ENCODE results near the gene OR10T2.

Gene OR10T2

DNA sequence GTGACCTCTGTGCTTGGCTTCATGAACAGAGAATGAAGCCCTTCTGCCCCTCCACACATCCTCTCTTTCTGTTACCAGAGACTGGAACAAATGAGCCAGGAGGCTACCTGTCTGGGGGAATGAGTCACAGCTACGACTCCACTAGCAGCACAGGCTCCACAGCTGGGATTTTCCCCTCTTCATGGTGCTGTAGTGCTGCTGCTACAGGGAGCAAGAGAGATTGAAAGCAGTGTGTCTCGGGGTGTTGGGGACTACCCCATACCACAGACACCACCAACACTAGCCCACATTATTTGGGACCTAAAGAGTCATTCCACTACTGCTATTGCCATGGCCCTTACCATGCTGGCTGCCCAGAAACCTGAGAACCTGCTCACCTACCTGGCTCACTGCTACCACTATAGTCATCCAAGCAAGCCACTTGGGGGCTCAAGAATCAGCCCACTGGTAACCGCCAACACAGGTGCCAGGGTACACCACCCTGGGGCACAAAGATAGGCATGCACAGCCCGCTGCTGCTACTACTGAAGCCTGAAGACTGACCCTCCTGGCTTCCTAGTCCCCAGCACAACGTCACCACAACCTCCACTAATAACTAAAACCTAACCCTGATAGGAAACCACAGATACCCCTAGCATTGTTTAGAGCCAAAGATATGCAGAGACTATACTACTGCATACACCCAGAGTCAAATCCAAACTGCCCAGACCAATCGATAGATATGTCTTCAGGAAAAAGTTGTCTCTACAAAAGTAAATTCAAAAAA is 27.9 kb downstream of the OR10T2 start:
- no peak for DNase-seq (ENCODE audit: low read depth, low spot score)
- TF ChIP-seq POLR2AphosphoS5 (IDR thresholded peaks at IDR 0.05; ENCODE audit: borderline replicate concordance, low read depth, low read length) (no peak), FOXP2 (optimal IDR thresholded peaks at IDR 0.05; ENCODE audit: control extremely low read depth, extremely low read length, insufficient read depth) (no peak), EZH2 (IDR thresholded peaks at IDR 0.05) (no peak)

DNA sequence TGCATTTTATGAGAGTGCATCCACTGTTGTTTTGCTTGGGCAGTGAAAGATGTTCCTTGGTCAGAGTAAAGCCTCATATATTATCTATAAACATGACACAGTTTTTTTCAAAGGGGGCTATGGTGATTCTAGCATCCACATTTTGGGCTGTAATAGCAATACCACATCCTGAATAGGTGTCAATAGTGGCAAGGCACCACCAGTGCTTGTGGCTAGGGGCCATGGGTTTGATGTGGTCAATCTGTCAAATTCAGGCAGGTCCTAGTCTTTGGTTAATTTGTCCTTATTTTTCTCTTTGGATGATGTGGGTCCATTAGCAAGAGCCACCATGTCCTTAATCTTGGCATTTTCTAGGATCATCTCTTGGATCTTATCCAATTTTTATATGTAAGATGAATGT is 32.5 kb downstream of the OR10T2 start:
- no peaks in the 10 kb centered on the region for H3K36me3 ChIP-seq (ENCODE audit: insufficient read depth, low read length)
- no peak for DNase-seq (ENCODE audit: low read depth, low spot score)
- no peaks in the 10 kb centered on the region for H3K9me3 ChIP-seq (ENCODE audit: low read depth, low read length)
- H3K4me3 ChIP-seq: no peak overlapping the region
- TF ChIP-seq FOXP2 (optimal IDR thresholded peaks at IDR 0.05; ENCODE audit: control extremely low read depth, extremely low read length, insufficient read depth): no peak
- no peak for TF ChIP-seq POLR2AphosphoS5 (IDR thresholded peaks at IDR 0.05; ENCODE audit: borderline replicate concordance, low read depth, low read length)
- no peak for TF ChIP-seq EZH2 (IDR thresholded peaks at IDR 0.05)
- no peak overlapping the region for H3K9ac ChIP-seq (ENCODE audit: insufficient read length)
- no peak overlapping the region for H3K27ac ChIP-seq

More for the DNA sequence above, 27.9 kb downstream of the OR10T2 start:
- Histone ChIP-seq H3K9me3 (ENCODE audit: low read depth, low read length) (no peaks in the 10 kb centered on the region), H3K9ac (ENCODE audit: insufficient read length) (no peak overlapping the region), H3K36me3 (ENCODE audit: insufficient read depth, low read length) (no peaks in the 10 kb centered on the region), H3K4me3 (no peak overlapping the region), H3K27ac (no peak overlapping the region)

DNA sequence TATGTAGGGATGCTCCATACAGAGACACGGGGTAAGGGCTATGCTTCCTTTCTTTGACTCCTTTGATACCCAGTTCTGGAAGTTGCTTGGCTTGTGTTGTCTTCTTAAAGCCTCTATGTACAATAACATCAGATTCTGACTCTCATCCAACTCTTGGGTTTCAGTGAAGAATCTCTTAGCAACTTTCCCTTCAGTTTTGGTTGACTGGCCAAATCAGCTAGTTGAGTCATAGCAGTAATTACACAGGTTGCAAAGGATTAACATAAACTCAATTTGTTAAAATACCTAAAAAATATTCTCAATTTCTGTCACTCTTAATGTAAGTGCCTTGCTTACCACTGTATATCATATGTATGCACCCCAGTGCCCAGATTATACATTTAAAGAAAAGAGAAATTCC is 36.3 kb downstream of the OR10T2 start:
- H3K9me3 ChIP-seq (ENCODE audit: low read depth, low read length): no peaks in the 10 kb centered on the region

DNA sequence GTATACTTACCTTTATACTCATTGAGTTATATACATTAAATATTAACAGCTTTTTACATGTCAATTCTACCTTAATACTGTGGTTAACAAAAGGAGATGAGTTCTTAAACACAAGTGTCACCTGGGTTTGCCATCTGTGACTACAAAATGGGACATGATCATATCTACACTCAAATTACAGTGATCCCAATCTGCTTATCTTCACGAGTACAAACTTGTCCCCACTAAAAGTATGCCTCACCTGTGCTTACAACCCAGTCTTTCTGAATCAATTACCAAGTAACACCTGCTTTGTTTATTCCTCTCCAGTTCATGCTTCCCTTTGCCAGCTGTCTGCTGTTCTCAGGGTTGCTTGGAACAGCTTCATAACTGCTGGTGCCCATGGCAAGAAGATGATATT is 36.8 kb downstream of the OR10T2 start:
- Histone ChIP-seq H3K36me3 (ENCODE audit: insufficient read depth, low read length) (no peaks in the 10 kb centered on the region), H3K9ac (ENCODE audit: insufficient read length) (no peak overlapping the region), H3K4me3 (no peak overlapping the region), H3K27ac (no peak overlapping the region), H3K9me3 (ENCODE audit: low read depth, low read length) (no peaks in the 10 kb centered on the region)
- no peak for DNase-seq (ENCODE audit: low read depth, low spot score)
- TF ChIP-seq POLR2AphosphoS5 (IDR thresholded peaks at IDR 0.05; ENCODE audit: borderline replicate concordance, low read depth, low read length) (no peak), FOXP2 (optimal IDR thresholded peaks at IDR 0.05; ENCODE audit: control extremely low read depth, extremely low read length, insufficient read depth) (no peak), EZH2 (IDR thresholded peaks at IDR 0.05) (no peak)

More for the DNA sequence above, 36.3 kb downstream of the OR10T2 start:
- no peak overlapping the region for H3K4me3 ChIP-seq
- no peak for DNase-seq (ENCODE audit: low read depth, low spot score)
- H3K9ac ChIP-seq (ENCODE audit: insufficient read length): no peak overlapping the region
- H3K36me3 ChIP-seq (ENCODE audit: insufficient read depth, low read length): no peaks in the 10 kb centered on the region
- TF ChIP-seq POLR2AphosphoS5 (IDR thresholded peaks at IDR 0.05; ENCODE audit: borderline replicate concordance, low read depth, low read length): no peak
- no peak for TF ChIP-seq FOXP2 (optimal IDR thresholded peaks at IDR 0.05; ENCODE audit: control extremely low read depth, extremely low read length, insufficient read depth)
- TF ChIP-seq EZH2 (IDR thresholded peaks at IDR 0.05): no peak
- H3K27ac ChIP-seq: no peak overlapping the region

DNA sequence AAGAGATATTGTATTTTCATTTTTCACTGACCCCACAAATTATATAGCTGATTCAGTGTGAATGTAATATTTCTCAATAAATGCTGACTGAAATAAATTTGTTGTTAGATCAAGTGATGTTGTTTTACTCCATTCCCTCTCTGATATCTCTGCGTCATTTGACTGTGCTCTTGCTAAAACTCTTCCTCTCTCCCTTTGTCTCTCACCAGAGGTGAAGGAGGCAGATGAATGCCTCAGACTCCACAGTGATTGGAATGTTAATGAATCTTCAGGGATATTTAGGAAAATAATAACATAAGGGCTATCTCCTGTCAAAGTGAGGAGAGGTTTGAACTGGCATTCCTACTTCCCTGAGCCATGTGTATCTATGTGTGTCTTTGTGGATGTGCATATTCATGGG is 41.8 kb downstream of the OR10T2 start:
- Histone ChIP-seq H3K27ac (no peak overlapping the region), H3K9me3 (ENCODE audit: low read depth, low read length) (no peaks in the 10 kb centered on the region), H3K9ac (ENCODE audit: insufficient read length) (no peak overlapping the region), H3K4me3 (no peak overlapping the region), H3K36me3 (ENCODE audit: insufficient read depth, low read length) (no peaks in the 10 kb centered on the region)
- no peak for DNase-seq (ENCODE audit: low read depth, low spot score)
- TF ChIP-seq EZH2 (IDR thresholded peaks at IDR 0.05) (no peak), FOXP2 (optimal IDR thresholded peaks at IDR 0.05; ENCODE audit: control extremely low read depth, extremely low read length, insufficient read depth) (no peak), POLR2AphosphoS5 (IDR thresholded peaks at IDR 0.05; ENCODE audit: borderline replicate concordance, low read depth, low read length) (no peak)

DNA sequence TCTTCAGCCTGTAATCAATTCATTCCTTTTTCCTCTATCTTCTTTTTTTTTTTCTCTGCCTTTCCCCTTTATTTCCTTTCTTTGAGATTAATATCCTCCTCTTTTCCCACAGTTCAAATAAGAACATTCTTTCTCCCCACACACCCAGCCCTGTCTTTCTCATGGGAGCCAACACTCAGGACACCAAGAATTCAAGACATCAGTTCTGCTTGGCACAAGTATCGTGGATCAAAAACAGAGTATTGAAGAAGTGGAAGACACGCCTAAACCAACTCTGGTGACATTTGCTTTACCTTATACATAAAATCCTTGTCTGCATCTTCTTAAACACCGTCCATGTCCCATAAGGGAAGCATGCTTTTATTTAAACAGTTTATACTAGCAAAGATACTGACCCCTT is 42.6 kb downstream of the OR10T2 start:
- Histone ChIP-seq H3K27ac (no peak overlapping the region), H3K36me3 (ENCODE audit: insufficient read depth, low read length) (no peaks in the 10 kb centered on the region), H3K9ac (ENCODE audit: insufficient read length) (no peak overlapping the region), H3K4me3 (no peak overlapping the region), H3K9me3 (ENCODE audit: low read depth, low read length) (no peaks in the 10 kb centered on the region)
- TF ChIP-seq POLR2AphosphoS5 (IDR thresholded peaks at IDR 0.05; ENCODE audit: borderline replicate concordance, low read depth, low read length) (no peak), FOXP2 (optimal IDR thresholded peaks at IDR 0.05; ENCODE audit: control extremely low read depth, extremely low read length, insufficient read depth) (no peak), EZH2 (IDR thresholded peaks at IDR 0.05) (no peak)
- no peak for DNase-seq (ENCODE audit: low read depth, low spot score)

DNA sequence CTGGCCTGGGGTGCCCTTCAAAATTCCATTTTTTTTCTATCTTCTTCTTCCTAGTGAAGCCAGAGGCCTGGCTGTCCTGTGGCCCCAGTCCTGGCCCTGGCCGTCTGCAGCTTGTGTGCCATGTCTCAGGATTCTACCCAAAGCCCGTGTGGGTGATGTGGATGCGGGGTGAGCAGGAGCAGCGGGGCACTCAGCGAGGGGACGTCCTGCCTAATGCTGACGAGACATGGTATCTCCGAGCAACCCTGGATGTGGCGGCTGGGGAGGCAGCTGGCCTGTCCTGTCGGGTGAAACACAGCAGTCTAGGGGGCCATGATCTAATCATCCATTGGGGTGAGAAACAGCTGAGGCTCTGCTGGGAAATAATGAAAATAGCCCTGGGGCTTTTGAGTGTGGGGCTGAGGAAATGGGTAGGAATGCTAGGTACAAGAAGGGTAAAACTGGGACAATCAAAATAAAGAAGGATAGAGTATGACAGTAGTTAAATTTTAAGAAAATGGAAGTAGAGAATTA is 43.4 kb downstream of the OR10T2 start:
- Histone ChIP-seq H3K36me3 (ENCODE audit: insufficient read depth, low read length) (no peaks in the 10 kb centered on the region), H3K27ac (no peak overlapping the region), H3K4me3 (no peak overlapping the region), H3K9me3 (ENCODE audit: low read depth, low read length) (no peaks in the 10 kb centered on the region), H3K9ac (ENCODE audit: insufficient read length) (no peak overlapping the region)
- DNase-seq (ENCODE audit: low read depth, low spot score): no peak
- TF ChIP-seq EZH2 (IDR thresholded peaks at IDR 0.05) (no peak), FOXP2 (optimal IDR thresholded peaks at IDR 0.05; ENCODE audit: control extremely low read depth, extremely low read length, insufficient read depth) (no peak), POLR2AphosphoS5 (IDR thresholded peaks at IDR 0.05; ENCODE audit: borderline replicate concordance, low read depth, low read length) (no peak)

DNA sequence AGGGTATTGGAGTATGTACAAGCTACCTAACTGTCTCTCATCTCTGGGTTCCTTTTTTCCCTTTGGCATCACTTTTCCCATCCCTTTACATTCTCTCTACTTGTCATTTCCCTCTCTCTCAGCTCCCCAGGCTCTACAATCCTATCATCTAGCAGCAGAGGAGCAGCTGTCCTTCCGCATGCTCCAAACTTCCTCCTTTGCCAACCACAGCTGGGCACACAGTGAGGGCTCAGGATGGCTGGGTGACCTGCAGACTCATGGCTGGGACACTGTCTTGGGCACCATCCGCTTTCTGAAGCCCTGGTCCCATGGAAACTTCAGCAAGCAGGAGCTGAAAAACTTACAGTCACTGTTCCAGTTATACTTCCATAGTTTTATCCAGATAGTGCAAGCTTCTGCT is 45.0 kb downstream of the OR10T2 start:
- H3K4me3 ChIP-seq: no peak overlapping the region

More for the DNA sequence above, 45.0 kb downstream of the OR10T2 start:
- Histone ChIP-seq H3K9me3 (ENCODE audit: low read depth, low read length) (no peaks in the 10 kb centered on the region), H3K27ac (no peak overlapping the region), H3K9ac (ENCODE audit: insufficient read length) (no peak overlapping the region), H3K36me3 (ENCODE audit: insufficient read depth, low read length) (no peaks in the 10 kb centered on the region)
- no peak for DNase-seq (ENCODE audit: low read depth, low spot score)
- TF ChIP-seq FOXP2 (optimal IDR thresholded peaks at IDR 0.05; ENCODE audit: control extremely low read depth, extremely low read length, insufficient read depth) (no peak), EZH2 (IDR thresholded peaks at IDR 0.05) (no peak), POLR2AphosphoS5 (IDR thresholded peaks at IDR 0.05; ENCODE audit: borderline replicate concordance, low read depth, low read length) (no peak)

Measured in SK-N-MC (cell line).